HG03280 (cell line): ENCODE measurements around the gene FKBP7.
"Not testable (repeated sequence)": the region's sequence is repeated elsewhere in the genome, so short reads cannot be mapped to it uniquely, and the experiment has no call there.

Experiments
- ATAC-seq: cut with Tn5 transposase; IDR thresholded peaks from one replicate; pipeline ENCODE4 v1.9.1; 2021; ENCODE audit warnings: mild to moderate bottlenecking, moderate library complexity; ENCODE audit not compliant: unreplicated experiment

FKBP7 gene, protein sequence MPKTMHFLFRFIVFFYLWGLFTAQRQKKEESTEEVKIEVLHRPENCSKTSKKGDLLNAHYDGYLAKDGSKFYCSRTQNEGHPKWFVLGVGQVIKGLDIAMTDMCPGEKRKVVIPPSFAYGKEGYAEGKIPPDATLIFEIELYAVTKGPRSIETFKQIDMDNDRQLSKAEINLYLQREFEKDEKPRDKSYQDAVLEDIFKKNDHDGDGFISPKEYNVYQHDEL

DNA sequence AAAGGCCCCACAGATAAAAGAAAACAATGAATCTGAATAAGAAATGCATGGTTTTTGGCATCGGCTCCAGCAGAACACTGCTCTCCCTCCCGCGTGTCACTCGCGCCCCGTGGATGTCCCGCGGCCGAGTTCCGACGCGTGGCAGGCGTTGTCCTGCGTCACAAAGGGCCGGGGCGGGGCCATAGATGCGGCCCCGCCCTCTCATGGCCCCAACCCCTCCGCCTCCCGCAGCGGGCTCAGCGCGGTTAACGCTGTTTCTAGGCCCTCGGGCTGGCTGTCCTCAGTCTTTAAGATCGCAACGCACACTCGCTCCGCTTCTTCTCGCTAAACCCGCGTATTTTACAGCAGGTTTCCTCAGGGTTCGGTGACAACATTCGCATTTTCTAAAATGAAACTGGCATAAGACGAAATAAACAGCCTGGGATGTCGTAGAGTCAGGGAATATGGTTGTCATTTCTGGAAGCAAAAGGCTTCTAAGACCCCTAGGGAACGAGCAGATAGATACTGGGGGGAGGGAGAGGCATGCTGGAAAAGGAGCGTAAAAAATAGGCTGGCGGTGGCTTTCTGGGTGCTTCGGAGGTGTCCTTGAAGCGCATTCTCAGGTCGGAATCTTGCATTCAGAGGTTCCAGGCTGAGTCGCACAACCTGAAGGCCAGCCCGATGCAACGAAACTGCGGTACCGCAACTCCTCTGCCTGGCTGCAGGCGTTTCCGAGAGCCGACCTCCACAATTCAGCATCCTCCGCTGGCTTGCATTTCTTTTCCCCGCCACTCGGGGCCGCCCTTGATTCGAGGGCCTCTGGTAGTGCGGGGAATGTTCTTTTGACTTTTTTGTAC, at the start of gene FKBP7:
TSS of gene FKBP7 (minus strand) at position 162 of the 836 bp plus-strand sequence. CDS start at position 61, 101 bp downstream.
- ATAC-seq, result peak; percentile 60

DNA sequence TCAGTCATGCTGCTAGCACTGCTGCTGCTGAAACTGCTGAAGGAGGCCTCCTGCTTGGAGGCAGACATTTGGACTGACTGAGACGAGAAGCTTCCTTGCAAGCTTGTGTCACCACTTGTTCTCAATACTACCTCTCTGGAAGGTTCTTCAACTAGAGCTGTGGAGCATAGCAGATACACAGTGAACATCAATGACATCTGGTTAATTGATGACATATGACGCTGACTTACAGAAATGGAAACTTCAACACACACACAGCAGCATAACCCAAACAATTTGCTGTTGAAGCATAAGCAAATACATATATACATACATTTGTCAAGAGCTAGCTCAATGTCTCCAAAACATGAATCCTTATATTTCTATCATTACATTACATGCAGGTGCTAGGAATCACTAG, 49.2 kb upstream of the FKBP7 start:
- ATAC-seq, result no peak

DNA sequence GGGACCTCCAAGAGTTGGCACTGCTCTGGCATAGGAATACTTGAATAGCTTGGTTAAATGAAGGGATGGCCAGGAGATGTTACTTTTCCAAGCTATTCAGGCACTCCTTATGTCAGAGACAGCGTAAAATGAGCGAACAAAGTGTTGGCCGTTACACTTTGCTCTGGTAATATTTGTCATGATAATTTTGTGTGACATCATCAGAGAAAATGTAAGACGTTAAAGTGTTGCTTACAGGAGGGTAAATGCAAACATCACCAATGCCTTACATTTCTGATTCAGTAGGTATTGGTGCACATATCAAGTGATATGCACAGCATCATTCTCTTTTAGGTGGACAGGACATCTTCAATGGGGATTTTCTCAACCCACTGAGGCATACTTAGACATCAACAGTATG, 47.9 kb upstream of the FKBP7 start:
- ATAC-seq, result no peak

DNA sequence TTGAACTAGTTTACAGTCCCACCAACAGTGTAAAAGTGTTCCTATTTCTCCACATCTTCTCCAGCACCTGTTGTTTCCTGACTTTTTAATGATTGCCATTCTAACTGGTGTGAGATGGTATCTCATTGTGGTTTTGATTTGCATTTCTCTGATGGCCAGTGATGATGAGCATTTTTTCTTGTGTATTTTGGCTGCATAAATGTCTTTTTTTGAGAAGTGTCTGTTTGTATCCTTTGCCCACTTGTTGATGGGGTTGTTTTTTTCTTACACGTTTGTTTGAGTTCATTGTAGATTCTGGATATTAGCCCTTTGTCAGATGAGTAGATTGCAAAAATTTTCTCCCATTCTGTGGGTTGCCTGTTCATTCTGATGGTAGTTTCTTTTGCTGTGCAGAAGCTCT, 47.1 kb upstream of the FKBP7 start:
- ATAC-seq, result not testable (repeated sequence)

DNA sequence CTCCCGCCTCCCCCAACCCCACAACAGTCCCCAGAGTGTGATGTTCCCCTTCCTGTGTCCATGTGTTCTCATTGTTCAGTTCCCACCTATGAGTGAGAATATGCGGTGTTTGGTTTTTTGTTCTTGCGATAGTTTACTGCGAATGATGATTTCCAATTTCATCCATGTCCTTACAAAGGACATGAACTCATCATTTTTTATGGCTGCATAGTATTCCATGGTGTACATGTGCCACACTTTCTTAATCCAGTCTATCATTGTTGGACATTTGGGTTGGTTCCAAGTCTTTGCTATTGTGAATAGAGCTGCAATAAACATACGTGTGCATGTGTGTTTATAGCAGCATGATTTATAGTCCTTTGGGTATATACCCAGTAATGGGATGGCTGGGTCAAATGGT, 46.6 kb upstream of the FKBP7 start:
- not testable (repeated sequence) for ATAC-seq

DNA sequence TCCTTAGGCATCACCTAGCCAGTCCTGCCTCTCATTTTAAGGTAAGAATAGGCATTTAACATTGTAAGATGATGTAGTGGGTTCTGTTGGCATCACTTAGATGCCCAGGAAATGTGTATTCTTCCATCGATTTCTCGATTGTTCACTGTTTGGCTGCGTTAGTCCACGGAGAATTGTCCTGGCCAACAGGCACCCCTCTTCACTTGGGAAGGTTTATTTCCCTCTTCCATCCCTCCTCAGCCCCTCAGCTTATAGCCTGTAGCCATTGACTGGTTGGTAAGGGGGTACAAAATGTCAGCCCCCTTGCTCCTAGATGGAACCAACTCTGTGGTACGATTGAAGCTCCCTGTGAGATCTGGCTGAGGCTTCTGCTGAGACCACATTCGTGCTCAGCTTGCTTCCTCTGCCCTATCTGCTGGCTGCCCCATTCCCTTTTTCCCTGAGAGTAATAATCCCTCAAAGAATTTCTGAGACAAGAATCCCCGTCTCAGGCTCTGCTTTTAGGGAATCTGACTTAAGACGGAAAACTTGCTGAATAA, 45.3 kb upstream of the FKBP7 start:
- no peak for ATAC-seq

DNA sequence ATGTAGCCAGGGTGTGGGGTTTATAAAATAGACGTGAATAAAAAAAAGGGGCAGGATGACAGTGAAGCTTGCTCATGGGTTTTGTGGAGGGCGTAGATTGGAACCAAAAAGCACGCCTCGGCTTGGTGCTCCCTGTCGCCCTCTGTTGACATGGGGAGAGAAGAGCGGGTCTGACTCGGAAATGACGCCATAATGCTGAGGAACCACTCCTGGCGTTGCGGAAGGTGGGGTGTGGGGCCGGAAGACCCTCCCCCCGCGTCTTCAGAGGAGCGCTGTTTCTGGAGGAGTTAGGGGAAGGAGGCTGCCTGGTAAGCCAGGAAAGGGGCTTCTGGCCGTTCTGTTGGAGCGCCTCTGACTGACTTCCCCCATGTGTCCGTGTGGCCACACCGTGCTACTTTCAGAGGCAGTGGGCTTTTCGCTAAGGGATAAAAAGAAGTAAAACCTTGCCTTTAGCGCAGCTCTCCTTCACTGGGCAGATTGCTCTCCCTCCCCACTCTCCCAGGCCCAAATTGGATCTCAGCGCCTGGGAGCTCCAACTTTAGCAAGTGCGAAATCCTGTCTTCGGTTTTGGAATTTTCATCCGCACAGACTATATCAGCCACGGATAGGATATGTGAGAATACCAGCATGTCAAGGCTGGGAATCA, 44.7 kb upstream of the FKBP7 start:
- ATAC-seq, result peak; percentile 96

DNA sequence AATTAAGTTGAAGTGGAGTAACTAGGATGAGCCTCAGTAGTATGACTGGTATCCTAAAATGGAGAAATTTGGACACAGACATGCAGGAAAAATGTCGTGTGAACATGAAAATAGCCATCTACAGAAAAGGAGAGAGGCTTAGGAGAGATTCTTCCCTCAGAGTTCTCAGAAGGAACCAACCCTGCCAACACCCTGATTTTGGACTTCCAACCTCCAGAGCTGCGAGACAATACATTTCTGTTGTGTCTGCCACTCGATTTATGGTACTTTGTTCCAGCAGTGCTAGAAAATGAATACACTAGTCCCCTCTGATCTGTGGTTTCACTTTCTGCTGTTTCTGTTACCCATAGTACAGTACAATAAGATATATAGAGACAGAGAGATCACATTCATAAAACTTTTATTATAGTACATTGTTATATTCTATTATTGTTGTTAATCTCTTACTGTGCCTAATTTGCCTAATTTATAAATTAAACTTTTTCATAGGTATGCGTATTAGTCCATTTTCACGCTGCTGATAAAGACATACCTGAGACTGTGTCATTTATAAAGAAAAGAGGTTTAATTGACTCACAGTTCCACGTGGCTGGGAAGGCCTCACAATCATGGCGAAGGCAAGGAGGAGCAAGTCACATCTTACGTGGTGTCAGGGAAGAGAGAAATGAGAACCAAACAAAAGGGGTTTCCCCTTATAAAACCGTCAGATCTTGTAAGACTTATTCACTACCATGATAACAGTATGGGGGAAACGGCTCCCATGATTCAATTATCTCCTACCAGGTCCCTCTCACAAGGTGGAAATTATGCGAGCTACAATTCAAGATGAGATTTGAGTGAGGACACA, 43.1 kb upstream of the FKBP7 start:
- no peak for ATAC-seq

DNA sequence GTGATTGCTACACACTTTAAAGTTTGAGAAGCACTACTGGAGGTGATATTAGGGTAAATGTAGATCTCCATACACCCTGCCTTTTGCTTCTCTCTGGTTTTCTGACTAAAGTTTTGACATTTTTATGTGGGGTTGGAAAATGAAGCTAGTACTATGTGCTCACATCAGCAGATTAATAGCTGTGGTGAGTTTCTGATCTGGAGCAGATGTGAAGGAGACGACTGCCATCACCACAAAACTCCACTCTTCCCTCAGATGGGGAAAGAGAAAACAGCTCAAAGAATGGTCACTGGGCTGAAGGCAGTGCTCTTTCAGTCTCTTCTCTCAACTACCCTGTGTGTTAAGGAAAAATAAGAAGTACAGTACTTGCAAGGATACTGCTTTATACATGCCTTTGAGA, 39.1 kb upstream of the FKBP7 start:
- ATAC-seq, result no peak

DNA sequence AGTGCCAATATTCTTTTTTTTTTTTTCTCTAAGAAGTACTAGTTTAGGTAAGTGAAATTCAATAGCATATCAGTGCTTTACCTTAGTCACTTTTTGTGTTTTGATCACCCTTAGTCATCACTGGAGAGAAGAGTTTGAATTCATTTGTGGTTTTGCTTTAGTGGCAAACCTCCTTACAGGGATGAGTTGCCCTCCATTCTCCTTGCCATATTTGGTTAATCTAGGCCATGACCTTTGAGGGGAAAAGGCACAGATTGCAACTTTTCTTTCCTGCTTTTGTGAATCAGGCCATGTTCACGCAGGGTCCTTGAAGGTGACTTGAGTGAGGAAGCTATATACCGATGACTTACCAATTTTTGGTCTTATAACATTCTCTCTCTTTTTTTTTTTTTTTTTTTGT, 36.3 kb upstream of the FKBP7 start:
- ATAC-seq, result no peak

DNA sequence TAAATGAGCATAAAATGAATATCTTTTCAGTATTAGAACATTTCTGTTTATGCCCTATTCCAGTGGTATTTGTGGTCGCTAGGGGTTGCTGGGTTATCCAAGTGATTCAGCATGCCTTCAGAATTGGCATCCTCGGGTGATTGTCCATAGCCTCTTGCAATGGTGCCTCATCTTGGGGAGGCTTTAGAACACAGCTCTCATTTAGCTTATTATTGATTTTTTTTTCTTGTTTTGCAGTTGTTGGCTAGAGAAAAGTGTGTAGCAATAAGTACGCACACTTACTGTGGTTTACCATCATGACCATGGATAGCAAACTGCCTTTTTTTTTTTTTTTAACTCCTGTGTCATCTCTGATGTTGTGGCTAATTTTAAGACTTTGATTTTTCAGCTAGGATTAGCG, 35.5 kb upstream of the FKBP7 start:
- no peak for ATAC-seq

DNA sequence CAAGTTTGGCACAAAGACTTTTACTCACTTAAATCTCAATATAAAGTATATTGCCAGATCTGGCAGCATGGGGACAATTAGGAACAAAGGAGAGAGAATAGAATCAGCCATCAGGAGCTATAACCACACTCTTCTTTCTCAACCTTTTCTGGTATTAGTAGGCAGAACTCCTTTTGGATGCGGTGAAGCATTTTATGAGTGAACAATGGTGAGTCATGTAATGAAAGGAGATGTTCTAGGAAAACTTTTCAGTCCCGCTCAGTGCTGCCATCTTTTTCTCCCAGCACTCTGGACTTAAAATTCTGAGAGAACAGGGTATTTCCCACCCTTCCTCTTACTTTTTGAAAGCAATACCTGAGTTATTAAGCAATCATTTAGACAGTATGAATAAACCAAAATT, 34.1 kb upstream of the FKBP7 start:
- ATAC-seq, result no peak

DNA sequence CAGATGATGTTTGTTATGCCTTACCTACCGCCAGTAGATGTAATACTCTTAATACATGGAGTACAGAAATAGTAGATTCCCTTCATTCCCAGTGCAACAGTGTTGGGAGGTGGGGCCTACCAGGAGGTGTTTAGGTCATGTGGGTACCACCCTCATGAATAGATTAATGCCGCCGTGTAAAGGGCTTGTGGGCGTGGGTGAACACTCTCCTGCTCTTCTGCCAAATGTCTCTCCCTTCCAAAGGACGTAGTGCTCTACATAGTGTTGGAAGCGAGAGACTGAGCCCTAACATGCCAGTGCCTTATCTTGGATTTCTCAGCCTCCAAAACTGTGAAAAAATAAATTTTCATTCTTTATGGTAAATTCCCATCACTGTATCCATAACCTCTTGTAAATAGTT, 32.0 kb upstream of the FKBP7 start:
- no peak for ATAC-seq

DNA sequence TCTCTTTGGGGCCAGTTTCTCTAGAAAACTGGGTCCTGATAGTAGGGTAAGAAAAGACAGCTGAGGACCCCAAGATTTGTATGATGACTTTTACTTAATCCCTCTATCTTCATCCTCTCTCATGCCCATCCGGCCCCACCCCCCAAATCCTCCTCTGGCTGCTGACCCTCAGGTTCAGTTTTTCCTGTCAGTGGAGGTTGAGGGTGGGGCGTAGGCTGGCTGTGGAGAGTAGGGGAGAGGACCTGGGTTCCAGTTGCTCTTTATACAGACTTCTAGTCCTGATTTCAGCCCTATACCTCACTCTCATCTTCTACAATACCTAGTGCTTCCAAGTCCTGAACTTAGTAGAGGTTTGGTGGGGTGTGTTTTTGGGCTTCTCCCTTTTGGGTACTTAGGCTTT, 30.2 kb upstream of the FKBP7 start:
- ATAC-seq, result no peak

DNA sequence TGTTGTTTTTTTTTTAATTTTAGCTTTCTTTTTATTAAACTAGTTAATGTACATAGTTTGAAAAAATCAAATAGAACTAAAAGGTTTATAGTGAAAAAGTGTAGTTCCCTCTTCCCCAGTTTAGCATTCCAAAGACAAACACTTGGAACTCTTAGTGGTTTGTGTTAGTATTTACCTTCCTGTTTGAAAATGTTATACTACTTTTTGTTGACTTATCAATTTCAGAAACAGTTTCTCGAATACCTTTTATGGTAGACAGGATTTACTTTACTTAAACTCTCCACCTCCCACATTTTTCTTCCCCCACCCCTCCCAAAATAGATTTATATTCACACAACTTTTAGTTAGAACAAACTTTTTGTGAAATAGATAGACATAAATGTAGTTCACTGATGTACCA, 28.5 kb upstream of the FKBP7 start:
- no peak for ATAC-seq

DNA sequence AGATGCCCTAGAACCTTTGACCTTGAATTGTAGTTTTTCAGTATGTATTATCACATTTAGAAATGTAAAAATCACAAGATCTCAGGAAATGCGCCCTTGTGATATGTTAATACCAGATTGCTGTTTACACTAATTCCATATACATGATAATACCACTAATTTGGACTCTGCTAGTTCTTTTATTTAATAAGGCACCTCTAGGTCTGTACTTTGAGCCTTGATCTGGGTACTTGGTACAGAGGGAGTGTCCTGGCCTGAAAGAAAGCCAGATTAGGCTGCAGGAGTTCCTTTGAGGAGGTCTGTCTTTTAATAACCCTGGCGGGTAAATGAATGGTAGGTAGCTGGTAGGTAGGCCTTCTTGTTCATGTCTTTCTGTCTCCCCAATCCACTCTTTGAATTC, 28.1 kb upstream of the FKBP7 start:
- no peak for ATAC-seq

DNA sequence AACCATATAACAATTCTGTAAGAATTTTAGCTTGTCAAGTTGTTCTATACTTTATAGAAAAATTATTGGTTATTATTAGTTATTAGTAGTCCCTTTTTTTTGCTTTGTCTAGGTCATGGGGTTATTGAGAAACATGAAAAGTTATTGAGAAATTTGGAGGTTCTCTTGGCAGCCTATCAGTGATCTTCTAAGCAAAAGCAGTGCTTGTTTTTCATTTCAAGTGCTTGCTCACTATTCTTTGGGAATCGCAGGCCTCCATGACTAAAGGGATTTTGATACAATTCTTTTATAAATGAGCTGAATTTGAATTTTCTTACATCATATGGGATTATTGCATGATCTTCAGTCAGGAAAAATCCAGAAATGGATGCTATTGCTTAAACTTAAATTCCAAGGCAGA, 27.7 kb upstream of the FKBP7 start:
- ATAC-seq, result no peak

DNA sequence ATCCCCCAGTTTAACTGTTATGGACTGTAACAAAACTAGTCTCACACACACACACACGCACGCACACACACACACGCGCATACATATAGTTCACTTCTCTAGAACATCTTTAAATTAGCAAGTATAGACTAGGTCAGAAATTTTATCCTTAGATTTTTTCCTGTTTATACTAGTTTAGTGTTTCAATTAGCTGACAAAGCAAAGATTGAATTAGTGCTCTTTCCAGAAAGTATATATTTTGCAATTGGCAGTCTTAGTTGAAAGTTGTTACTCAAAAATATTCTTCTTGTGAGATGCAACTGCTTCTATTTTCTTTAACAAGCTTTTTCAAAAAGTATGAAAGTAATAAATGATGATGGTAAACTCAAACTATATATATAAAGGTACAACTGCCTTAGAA, 24.4 kb upstream of the FKBP7 start:
- no peak for ATAC-seq

DNA sequence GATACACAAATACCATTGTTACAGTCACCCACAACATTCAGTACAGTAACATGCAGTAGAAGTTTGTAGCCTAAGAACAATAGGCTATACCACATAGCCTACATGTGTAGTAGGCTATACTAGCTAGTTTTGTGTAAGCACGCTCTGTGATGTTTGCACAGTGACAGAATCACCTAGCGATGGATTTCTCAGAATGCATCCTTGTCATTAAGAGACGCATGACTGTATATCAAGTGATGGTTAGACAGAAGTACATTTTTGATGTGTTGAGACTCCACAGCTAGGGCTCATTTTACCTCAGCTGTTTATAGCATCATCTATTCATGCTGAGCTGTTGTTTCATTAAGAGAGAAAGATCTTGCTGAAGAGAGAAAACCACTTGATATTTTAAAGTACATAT, 21.2 kb upstream of the FKBP7 start:
- no peak for ATAC-seq

DNA sequence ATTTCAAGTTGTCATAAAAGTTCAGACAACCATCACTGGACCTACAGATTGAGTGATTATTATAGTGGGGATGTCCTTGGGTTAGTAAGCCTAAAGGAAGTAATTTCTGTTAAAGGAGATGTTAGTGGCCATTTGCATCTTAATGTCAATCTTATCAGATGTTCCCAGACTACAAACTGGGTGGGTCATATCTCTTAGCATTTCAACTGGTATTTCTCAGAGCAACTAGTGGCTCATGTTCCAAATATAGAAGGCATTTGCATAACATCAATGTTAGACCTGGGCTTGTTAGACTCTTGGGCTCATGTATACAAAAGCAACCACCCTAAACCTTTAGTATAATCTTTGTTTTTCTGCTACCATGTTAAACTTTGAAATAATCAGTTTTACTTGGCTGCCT, 19.7 kb upstream of the FKBP7 start:
- no peak for ATAC-seq

DNA sequence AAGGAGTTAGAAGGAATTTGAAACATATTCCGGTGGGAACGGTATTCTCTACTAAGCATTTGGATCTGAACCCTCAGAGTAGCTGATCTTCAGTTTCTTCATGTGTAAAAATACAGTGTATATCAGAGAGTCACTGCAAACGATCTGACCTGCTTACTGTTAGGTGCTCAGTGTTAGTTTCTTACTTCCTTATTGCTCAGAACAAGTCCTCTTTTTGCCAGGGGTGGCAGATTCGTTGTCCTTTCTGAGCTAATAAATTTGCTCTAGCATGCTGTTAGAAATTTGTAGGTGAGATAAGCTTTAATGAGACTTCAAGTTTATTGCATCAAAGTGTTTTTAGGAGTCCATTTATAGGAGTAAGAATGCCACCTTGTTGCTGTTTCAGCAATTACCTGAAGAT, 17.6 kb upstream of the FKBP7 start:
- no peak for ATAC-seq
